HEK293T (cell line): ENCODE results near the gene PAK5.

Experiments used
- CTCF ChIA-PET: fragments of 350-600 bp; formaldehyde crosslinking; extraction: SDS; loops from one replicate; lab custom pipeline; 2021; ENCODE audit warnings: antibody characterized with exemption, inconsistent platforms; lab: Yijun Ruan, JAX
- POLR2A ChIA-PET: fragments of 350-600 bp; formaldehyde crosslinking; extraction: SDS; loops from one replicate; lab custom pipeline; 2020; ENCODE audit warnings: antibody characterized with exemption, inconsistent platforms; lab: Yijun Ruan, JAX
- DNase-seq: peaks from one replicate; pipeline ENCODE4 v3.0.0; 2012; ENCODE audit warnings: mixed read lengths; ENCODE audit errors: extremely low spot score
- ARNT ChIP-seq: fragments of 450-650 bp; IDR thresholded peaks from 2 replicates; pipeline ENCODE4 v1.6.1; 2017; ENCODE audit warnings: mild to moderate bottlenecking
- BHLHE40 ChIP-seq: fragments of 450-650 bp; IDR thresholded peaks from 2 replicates; pipeline ENCODE4 v1.6.1; 2016; ENCODE audit warnings: mild to moderate bottlenecking, moderate library complexity, borderline replicate concordance
- CTBP1 ChIP-seq: fragments of 450-650 bp; IDR thresholded peaks from 2 replicates; pipeline ENCODE4 v1.6.1; 2016; ENCODE audit warnings: borderline replicate concordance
- ELF4 ChIP-seq: fragments of 450-650 bp; IDR thresholded peaks from 2 replicates; pipeline ENCODE4 v1.6.1; 2017; ENCODE audit warnings: antibody characterized with exemption
- FOXA1 ChIP-seq: fragments of 450-650 bp; IDR thresholded peaks from 2 replicates; pipeline ENCODE4 v1.6.1; 2016; ENCODE audit warnings: mild to moderate bottlenecking
- FOXK2 ChIP-seq: fragments of 450-650 bp; IDR thresholded peaks from 2 replicates; pipeline ENCODE4 v1.6.1; 2016; ENCODE audit warnings: mild to moderate bottlenecking
- FOXM1 ChIP-seq: fragments of 450-650 bp; IDR thresholded peaks from 2 replicates; pipeline ENCODE4 v1.6.1; 2017; ENCODE audit warnings: mild to moderate bottlenecking, borderline replicate concordance
- HDGF ChIP-seq: fragments of 450-650 bp; IDR thresholded peaks from 2 replicates; pipeline ENCODE4 v1.6.1; 2017; ENCODE audit warnings: antibody characterized with exemption, borderline replicate concordance
- L3MBTL2 ChIP-seq: fragments of 450-650 bp; conservative IDR thresholded peaks from 2 replicates; pipeline ENCODE4 v1.6.1; 2016; ENCODE audit warnings: mild to moderate bottlenecking
- LEF1 ChIP-seq: fragments of 450-650 bp; IDR thresholded peaks from 2 replicates; pipeline ENCODE4 v1.6.1; 2017; ENCODE audit warnings: mild to moderate bottlenecking, borderline replicate concordance
- NFRKB ChIP-seq: fragments of 450-650 bp; IDR thresholded peaks from 2 replicates; pipeline ENCODE4 v1.6.1; 2016; ENCODE audit warnings: mild to moderate bottlenecking, moderate library complexity
- PKNOX1 ChIP-seq: fragments of 450-650 bp; IDR thresholded peaks from 2 replicates; pipeline ENCODE4 v1.6.1; 2016
- SP1 ChIP-seq: fragments of 450-650 bp; IDR thresholded peaks from 2 replicates; pipeline ENCODE4 v1.6.1; 2017
- SUZ12 ChIP-seq: fragments of 450-650 bp; IDR thresholded peaks from 2 replicates; pipeline ENCODE4 v1.6.1; 2016; ENCODE audit warnings: mild to moderate bottlenecking
- TARDBP ChIP-seq: fragments of 450-650 bp; IDR thresholded peaks from 2 replicates; pipeline ENCODE4 v1.6.1; 2016
- ZNF384 ChIP-seq: fragments of 450-650 bp; IDR thresholded peaks from 2 replicates; pipeline ENCODE4 v1.6.1; 2016

PAK5 gene

GRCh38 chr20:9672981-9673380, 165.9 kb downstream of the PAK5 start:
- no peak for TF ChIP-seq FOXK2
- no peak for TF ChIP-seq SP1
- TF ChIP-seq FOXA1 = no peak
- no peak for TF ChIP-seq ELF4
- TF ChIP-seq ARNT = no peak
- TF ChIP-seq TARDBP = no peak
- TF ChIP-seq FOXM1 = no peak
- no peak for TF ChIP-seq SUZ12
- TF ChIP-seq PKNOX1 = no peak
- no peak for TF ChIP-seq L3MBTL2
- no peak for TF ChIP-seq ZNF384
- TF ChIP-seq NFRKB = no peak
- TF ChIP-seq LEF1 = no peak
- no peak for TF ChIP-seq CTBP1
- no peak for TF ChIP-seq HDGF
- TF ChIP-seq BHLHE40 = no peak
- POLR2A ChIA-PET = no interaction called here
- CTCF ChIA-PET = no interaction called here
- no peak for DNase-seq

GRCh38 chr20:9672027-9672426, 166.8 kb downstream of the PAK5 start:
- POLR2A ChIA-PET = no interaction called here
- TF ChIP-seq SUZ12 = no peak
- TF ChIP-seq NFRKB = no peak
- no peak for TF ChIP-seq ELF4
- TF ChIP-seq FOXK2 = no peak
- no peak for TF ChIP-seq ZNF384
- TF ChIP-seq TARDBP = no peak
- TF ChIP-seq FOXM1 = no peak
- no peak for DNase-seq
- CTCF ChIA-PET = no interaction called here

- CTCF ChIA-PET = no interaction called here
- POLR2A ChIA-PET = no interaction called here
- TF ChIP-seq CTBP1 (no peak), ZNF384 (no peak), FOXA1 (no peak), LEF1 (no peak), L3MBTL2 (no peak), ELF4 (no peak), NFRKB (no peak), TARDBP (no peak), FOXK2 (no peak), SP1 (no peak), ARNT (no peak), HDGF (no peak), SUZ12 (no peak), PKNOX1 (no peak), BHLHE40 (no peak), FOXM1 (no peak)
- no peak for DNase-seq
These were observed 170.5 kb downstream of the PAK5 start for GRCh38 chr20:9668381-9668780.

- ChIA-PET POLR2A (no interaction called here), CTCF (no interaction called here)
- no peak for DNase-seq
- no peak for TF ChIP-seq ELF4
- no peak for TF ChIP-seq SUZ12
- TF ChIP-seq FOXM1 = no peak
- no peak for TF ChIP-seq FOXK2
- no peak for TF ChIP-seq L3MBTL2
- no peak for TF ChIP-seq SP1
- no peak for TF ChIP-seq NFRKB
- TF ChIP-seq TARDBP = no peak
- TF ChIP-seq ARNT = no peak
- TF ChIP-seq PKNOX1 = no peak
- no peak for TF ChIP-seq FOXA1
- TF ChIP-seq ZNF384 = no peak
- TF ChIP-seq LEF1 = no peak
- TF ChIP-seq CTBP1 = no peak
- TF ChIP-seq BHLHE40 = no peak
- no peak for TF ChIP-seq HDGF
These were observed 175.5 kb downstream of the PAK5 start for GRCh38 chr20:9663423-9663822.

GRCh38 chr20:9660236-9660868, 178.5 kb downstream of the PAK5 start:
- POLR2A ChIA-PET = no interaction called here
- CTCF ChIA-PET = no interaction called here
- no peak for TF ChIP-seq PKNOX1
- no peak for TF ChIP-seq L3MBTL2
- no peak for TF ChIP-seq SUZ12
- no peak for TF ChIP-seq FOXK2
- TF ChIP-seq LEF1 = no peak
- TF ChIP-seq NFRKB = no peak
- no peak for TF ChIP-seq CTBP1
- no peak for TF ChIP-seq BHLHE40
- TF ChIP-seq SP1 = no peak
- no peak for TF ChIP-seq TARDBP
- no peak for TF ChIP-seq FOXA1
- no peak for TF ChIP-seq ZNF384
- no peak for TF ChIP-seq FOXM1
- peak; percentile 11 for DNase-seq
